ENCODE results near the gene GUCY1A1. TPM values are rescaled to one million over a fixed set of nuclear protein-coding genes. Genes with fewer than 3 reads are reported as not detected.

Gene GUCY1A1
- total RNA-seq, 1 experiment from 2014 or later, result 9.2 TPM

DNA sequence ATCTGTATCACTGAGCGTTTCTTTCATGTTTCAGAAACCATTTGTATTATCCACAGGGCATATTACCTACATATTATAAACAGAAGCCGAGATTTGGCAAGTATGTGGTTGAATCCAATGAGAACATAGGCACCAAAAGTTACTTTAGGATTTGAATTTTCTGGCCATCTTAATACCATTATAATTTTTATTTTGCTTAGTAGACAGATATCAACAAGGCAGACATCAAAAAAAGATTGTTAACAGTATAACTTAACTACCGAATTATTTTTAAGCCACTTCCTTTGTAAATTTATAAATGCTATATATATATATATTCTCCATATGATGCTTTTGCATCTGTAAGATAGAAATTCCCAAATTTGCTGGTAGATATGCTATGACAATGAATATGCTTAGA is 94.4 kb downstream of the GUCY1A1 start:
- Histone ChIP-seq H3K9me3 (ENCODE audit: low read length) (no peaks in the 10 kb centered on the region), H3K4me3 (ENCODE audit: low read length) (no peak overlapping the region), H4K20me1 (ENCODE audit: low read length) (no peaks in the 10 kb centered on the region), H3K79me2 (ENCODE audit: low read length) (no peaks in the 10 kb centered on the region), H3K9me2 (replicated peaks; ENCODE audit: low read length) (no peaks in the 10 kb centered on the region), H3K27me3 (ENCODE audit: low read length) (no peaks in the 10 kb centered on the region), H3K4me1 (ENCODE audit: insufficient read depth, low read length) (no peaks in the 10 kb centered on the region), H2AFZ (ENCODE audit: low read length) (no peak overlapping the region), H3F3A (ENCODE audit: low read length, unreplicated experiment) (no peaks in the 10 kb centered on the region), H3K27ac (ENCODE audit: low read length) (no peak overlapping the region), H3K4me2 (ENCODE audit: low read length) (no peak overlapping the region), H3K36me3 (ENCODE audit: low read depth, low read length) (no peaks in the 10 kb centered on the region), H3K9ac (ENCODE audit: low read length) (no peak overlapping the region)
- intact Hi-C loops (cut with micrococcal nuclease), result no loop called here
- ChIA-PET CTCF (no interaction called here), POLR2A (ENCODE audit: unreplicated experiment) (no interaction called here)
- BruUV-seq (replicated peaks), result no TSS peak
- no peak for ATAC-seq
- TF ChIP-seq, protein P1, sequence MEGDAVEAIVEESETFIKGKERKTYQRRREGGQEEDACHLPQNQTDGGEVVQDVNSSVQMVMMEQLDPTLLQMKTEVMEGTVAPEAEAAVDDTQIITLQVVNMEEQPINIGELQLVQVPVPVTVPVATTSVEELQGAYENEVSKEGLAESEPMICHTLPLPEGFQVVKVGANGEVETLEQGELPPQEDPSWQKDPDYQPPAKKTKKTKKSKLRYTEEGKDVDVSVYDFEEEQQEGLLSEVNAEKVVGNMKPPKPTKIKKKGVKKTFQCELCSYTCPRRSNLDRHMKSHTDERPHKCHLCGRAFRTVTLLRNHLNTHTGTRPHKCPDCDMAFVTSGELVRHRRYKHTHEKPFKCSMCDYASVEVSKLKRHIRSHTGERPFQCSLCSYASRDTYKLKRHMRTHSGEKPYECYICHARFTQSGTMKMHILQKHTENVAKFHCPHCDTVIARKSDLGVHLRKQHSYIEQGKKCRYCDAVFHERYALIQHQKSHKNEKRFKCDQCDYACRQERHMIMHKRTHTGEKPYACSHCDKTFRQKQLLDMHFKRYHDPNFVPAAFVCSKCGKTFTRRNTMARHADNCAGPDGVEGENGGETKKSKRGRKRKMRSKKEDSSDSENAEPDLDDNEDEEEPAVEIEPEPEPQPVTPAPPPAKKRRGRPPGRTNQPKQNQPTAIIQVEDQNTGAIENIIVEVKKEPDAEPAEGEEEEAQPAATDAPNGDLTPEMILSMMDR (conservative IDR thresholded peaks at IDR 0.05; ENCODE audit: low read depth, low read length), result no peak
- DNase-seq, result no peak

DNA sequence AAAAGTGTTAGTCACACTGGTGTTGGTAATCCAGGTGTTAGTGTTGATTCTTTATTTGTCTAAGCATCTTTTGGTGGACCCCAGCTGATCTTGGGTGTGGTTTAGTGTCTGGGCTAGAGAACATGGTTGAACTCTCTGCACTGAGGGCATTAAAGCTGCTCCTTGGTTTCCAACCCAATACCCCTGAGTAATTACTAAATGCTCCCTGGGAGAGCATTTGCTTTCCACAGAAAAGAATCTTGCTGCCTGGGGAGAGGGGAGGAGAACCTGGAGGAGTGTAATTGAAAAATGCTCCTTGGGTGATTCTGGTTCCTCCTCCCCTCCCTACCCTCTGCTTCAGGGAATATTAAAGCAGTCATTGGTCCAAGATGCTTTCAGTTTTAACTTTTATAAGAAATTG is 95.3 kb downstream of the GUCY1A1 start:
- intact Hi-C loops (cut with micrococcal nuclease), result no loop called here
- Histone ChIP-seq H3K9me2 (replicated peaks; ENCODE audit: low read length) (no peaks in the 10 kb centered on the region), H2AFZ (ENCODE audit: low read length) (no peak overlapping the region), H3K4me3 (ENCODE audit: low read length) (no peak overlapping the region), H3K36me3 (ENCODE audit: low read depth, low read length) (no peaks in the 10 kb centered on the region), H3K4me1 (ENCODE audit: insufficient read depth, low read length) (no peaks in the 10 kb centered on the region), H3K79me2 (ENCODE audit: low read length) (no peaks in the 10 kb centered on the region), H3K9me3 (ENCODE audit: low read length) (no peaks in the 10 kb centered on the region), H3K27ac (ENCODE audit: low read length) (no peak overlapping the region), H3K9ac (ENCODE audit: low read length) (no peak overlapping the region), H3K4me2 (ENCODE audit: low read length) (no peak overlapping the region), H4K20me1 (ENCODE audit: low read length) (no peaks in the 10 kb centered on the region), H3F3A (ENCODE audit: low read length, unreplicated experiment) (no peaks in the 10 kb centered on the region), H3K27me3 (ENCODE audit: low read length) (no peaks in the 10 kb centered on the region)
- POLR2A ChIA-PET (ENCODE audit: unreplicated experiment), result no interaction called here
- CTCF ChIA-PET, result no interaction called here
- BruUV-seq (replicated peaks), result no TSS peak
- TF ChIP-seq, protein P1 (conservative IDR thresholded peaks at IDR 0.05; ENCODE audit: low read depth, low read length), result no peak
- TF ChIP-seq EZH2 (IDR thresholded peaks at IDR 0.05; ENCODE audit: low read length, unreplicated experiment) (no peak), EZH2phosphoT487 (IDR thresholded peaks at IDR 0.05; ENCODE audit: borderline replicate concordance, low read length) (no peak)
- ATAC-seq (no peak), DNase-seq (no peak)

DNA sequence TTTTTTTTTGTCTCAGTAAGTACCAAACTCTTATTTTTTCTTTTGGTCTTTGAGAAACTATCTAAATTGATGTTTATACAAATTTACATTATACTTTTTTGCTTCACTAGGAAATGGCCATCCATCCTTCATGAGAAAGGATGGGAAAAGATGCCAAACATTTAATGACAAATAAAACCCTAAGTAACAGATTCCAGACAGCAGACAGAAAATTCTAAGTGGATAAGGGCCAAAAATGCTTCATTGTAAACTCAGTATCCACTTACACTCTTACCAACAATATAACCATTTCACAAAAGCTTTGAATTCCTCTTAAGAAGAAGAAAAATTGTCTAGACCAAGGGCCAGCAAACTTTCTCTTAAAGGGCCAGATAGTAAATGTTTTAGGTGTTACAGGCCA is 95.7 kb downstream of the GUCY1A1 start:
- ATAC-seq (no peak), DNase-seq (no peak)
- BruUV-seq (replicated peaks), result no TSS peak
- Histone ChIP-seq H3K27ac (ENCODE audit: low read length) (no peak overlapping the region), H4K20me1 (ENCODE audit: low read length) (no peaks in the 10 kb centered on the region), H3K4me2 (ENCODE audit: low read length) (no peak overlapping the region), H3F3A (ENCODE audit: low read length, unreplicated experiment) (no peaks in the 10 kb centered on the region), H3K9me2 (replicated peaks; ENCODE audit: low read length) (no peaks in the 10 kb centered on the region), H3K27me3 (ENCODE audit: low read length) (no peaks in the 10 kb centered on the region), H2AFZ (ENCODE audit: low read length) (no peak overlapping the region), H3K9ac (ENCODE audit: low read length) (no peak overlapping the region), H3K4me3 (ENCODE audit: low read length) (no peak overlapping the region), H3K9me3 (ENCODE audit: low read length) (no peaks in the 10 kb centered on the region), H3K36me3 (ENCODE audit: low read depth, low read length) (no peaks in the 10 kb centered on the region), H3K4me1 (ENCODE audit: insufficient read depth, low read length) (no peaks in the 10 kb centered on the region), H3K79me2 (ENCODE audit: low read length) (no peaks in the 10 kb centered on the region)
- no peak for TF ChIP-seq EZH2 (IDR thresholded peaks at IDR 0.05; ENCODE audit: low read length, unreplicated experiment)
- no peak for TF ChIP-seq EZH2phosphoT487 (IDR thresholded peaks at IDR 0.05; ENCODE audit: borderline replicate concordance, low read length)
- TF ChIP-seq, protein P1 (conservative IDR thresholded peaks at IDR 0.05; ENCODE audit: low read depth, low read length), result no peak
- ChIA-PET CTCF (no interaction called here), POLR2A (ENCODE audit: unreplicated experiment) (no interaction called here)
- intact Hi-C loops (cut with micrococcal nuclease), result no loop called here

Measured in PC-3 (cell line).